IMR-90 (cell line): ENCODE data around the gene ECPAS. TPM values are rescaled to one million over a fixed set of nuclear protein-coding genes. Genes with fewer than 3 reads are reported as not detected.

Experiments
- ATAC-seq: fragments of 200-7000 bp; cut with Tn5 transposase; 2 replicates; pipeline ENCODE4 v1.9.1; 2020; ENCODE audit warnings: low read depth, mild to moderate bottlenecking, moderate library complexity
- BruUV-seq: library from RNA; stranded (reverse); fragments of 400-500 nt; replicated peaks from 2 replicates; lab custom pipeline; 2021; lab: Mats Ljungman, UMichigan
- CTCF ChIA-PET: fragments of 300-600 bp; formaldehyde crosslinking; extraction: SDS; loops from one replicate; lab custom pipeline; 2021; ENCODE audit warnings: antibody characterized with exemption; lab: Yijun Ruan, JAX
- POLR2A ChIA-PET: fragments of 300-600 bp; sonication (Branson Sonifier 250); formaldehyde crosslinking; loops from one replicate; lab custom pipeline; 2022; ENCODE audit warnings: antibody characterized with exemption; ENCODE audit not compliant: unreplicated experiment; lab: Charles Lee
- DNase-seq: peaks from one replicate; pipeline ENCODE4 v3.0.0; 2013
- H2AFZ ChIP-seq: replicated peaks from 2 replicates; pipeline ENCODE3; 2013; ENCODE audit warnings: low read length, mild to moderate bottlenecking; ENCODE audit not compliant: poor library complexity
- H2AK5ac ChIP-seq: 2 replicates; pipeline ENCODE4 v1.6.1; 2013; ENCODE audit warnings: low read depth, low read length, inconsistent platforms
- H2AK9ac ChIP-seq: replicated peaks from 2 replicates; pipeline ENCODE3; 2013; ENCODE audit warnings: mild to moderate bottlenecking, low read depth, low read length, moderate library complexity; ENCODE audit not compliant: poor library complexity
- H2BK120ac ChIP-seq: 2 replicates; pipeline ENCODE4 v1.6.1; 2013; ENCODE audit warnings: low read depth, low read length, inconsistent platforms
- H2BK15ac ChIP-seq: 3 replicates; pipeline ENCODE4 v1.6.1; 2013; ENCODE audit warnings: low read depth, low read length, inconsistent platforms
- H2BK20ac ChIP-seq: 2 replicates; pipeline ENCODE4 v1.6.1; 2013; ENCODE audit warnings: low read depth, mild to moderate bottlenecking, inconsistent platforms, low read length, moderate library complexity
- H2BK5ac ChIP-seq: 2 replicates; pipeline ENCODE4 v1.6.1; 2013; ENCODE audit warnings: mild to moderate bottlenecking, low read depth, low read length, inconsistent platforms; ENCODE audit not compliant: poor library complexity, severe bottlenecking
- H3K14ac ChIP-seq: replicated peaks from 2 replicates; pipeline ENCODE4 v1.6.1; 2013; ENCODE audit warnings: low read depth, low read length, inconsistent platforms
- H3K18ac ChIP-seq: 2 replicates; pipeline ENCODE4 v1.6.1; 2013; ENCODE audit warnings: low read depth, low read length, control low read depth
- H3K23ac ChIP-seq: 2 replicates; pipeline ENCODE4 v1.6.1; 2013; ENCODE audit warnings: low read depth, low read length, inconsistent platforms
- H3K27ac ChIP-seq: 2 replicates; pipeline ENCODE4 v1.5.1; 2013; ENCODE audit warnings: mild to moderate bottlenecking, control low read depth, low read length; ENCODE audit not compliant: insufficient read depth
- H3K27me3 ChIP-seq: 2 replicates; pipeline ENCODE4 v1.6.1; 2013; ENCODE audit warnings: low read length; ENCODE audit not compliant: control insufficient read depth, insufficient read depth
- H3K36me3 ChIP-seq: 2 replicates; pipeline ENCODE4 v1.6.1; 2013; ENCODE audit warnings: low read length, mixed read lengths; ENCODE audit not compliant: control insufficient read depth, insufficient read depth
- H3K4ac ChIP-seq: 2 replicates; pipeline ENCODE4 v1.6.1; 2013; ENCODE audit warnings: low read depth, low read length, inconsistent platforms
- H3K4me1 ChIP-seq: 2 replicates; pipeline ENCODE4 v1.6.1; 2013; ENCODE audit warnings: low read length, mixed read lengths; ENCODE audit not compliant: control insufficient read depth, insufficient read depth
- H3K4me2 ChIP-seq: 2 replicates; pipeline ENCODE4 v1.6.1; 2013; ENCODE audit warnings: low read depth, mild to moderate bottlenecking, control low read depth, low read length, moderate library complexity
- H3K4me3 ChIP-seq: 2 replicates; pipeline ENCODE4 v1.5.1; 2013; ENCODE audit warnings: low read depth, mild to moderate bottlenecking, control low read depth, low read length, moderate library complexity; ENCODE audit not compliant: insufficient read depth
- H3K56ac ChIP-seq: 2 replicates; pipeline ENCODE4 v1.6.1; 2013; ENCODE audit warnings: low read length, inconsistent platforms; ENCODE audit not compliant: insufficient read depth; ENCODE audit errors: extremely low read depth
- H3K79me1 ChIP-seq, 2 experiments: 2 replicates each; pipeline ENCODE4 v1.6.1; 2013; ENCODE audit warnings: low read length in 2 of 2, inconsistent platforms in 1 of 2, low read depth in 1 of 2
- H3K9ac ChIP-seq: 2 replicates; pipeline ENCODE4 v1.6.1; 2013; ENCODE audit warnings: low read depth, low read length, control low read depth
- H3K9me1 ChIP-seq: 2 replicates; pipeline ENCODE4 v1.6.1; 2013; ENCODE audit warnings: low read length, inconsistent platforms; ENCODE audit not compliant: insufficient read depth
- H3K9me3 ChIP-seq: 2 replicates; pipeline ENCODE4 v1.6.1; 2013; ENCODE audit warnings: low read length; ENCODE audit not compliant: control insufficient read depth, insufficient read depth
- H4K20me1 ChIP-seq: 2 replicates; pipeline ENCODE4 v1.6.1; 2013; ENCODE audit warnings: low read length, inconsistent platforms; ENCODE audit not compliant: insufficient read depth
- H4K5ac ChIP-seq: 2 replicates; pipeline ENCODE4 v1.6.1; 2013; ENCODE audit warnings: mild to moderate bottlenecking, low read depth, low read length, control low read depth
- H4K8ac ChIP-seq, 2 experiments: 2 replicates each; pipeline ENCODE4 v1.6.1; 2013; ENCODE audit warnings: low read depth in 2 of 2, low read length in 2 of 2, control low read depth in 1 of 2, inconsistent platforms in 1 of 2
- H4K91ac ChIP-seq: 2 replicates; pipeline ENCODE4 v1.6.1; 2013; ENCODE audit warnings: low read depth, low read length, inconsistent platforms; ENCODE audit not compliant: insufficient read depth
- MAZ ChIP-seq: IDR thresholded peaks from 2 replicates; pipeline ENCODE4 v1.6.1; 2012; ENCODE audit warnings: low read depth, mild to moderate bottlenecking, low read length, improper control_type of control experiment, moderate library complexity, borderline replicate concordance
- USF2 ChIP-seq: fragments of 150-350 bp; IDR thresholded peaks from 2 replicates; pipeline ENCODE4 v1.6.1; 2017; ENCODE audit warnings: mild to moderate bottlenecking, antibody characterized with exemption, low read length, low read depth
- WGBS, 2 experiments: methylation state at CpG; one replicate each; pipeline versions ENCODE4 v1.1.5 to v1.1.7; 2013; ENCODE audit warnings: missing lambda C conversion rate in 2 of 2; ENCODE audit not compliant: insufficient read length in 1 of 2; ENCODE audit errors: extremely low coverage in 2 of 2; 5-methylcytosine and 5-hydroxymethylcytosine counted together
- dilution Hi-C: fragments of 300-500 bp; cut with HindIII; formaldehyde crosslinking; loops from one replicate; pipeline ENCODE4 v1.14.3; 2018; ENCODE audit warnings: low sequenced_read_pairs; ENCODE audit not compliant: unreplicated experiment
- in situ Hi-C: fragments of 300-500 bp; cut with MboI; formaldehyde crosslinking; loops from 3 replicates; pipeline ENCODE4 v1.14.3; 2019; ENCODE audit warnings: low sequenced_read_pairs, inconsistent platforms, mixed read lengths
- intact Hi-C: fragments of 100-400 bp; cut with micrococcal nuclease; formaldehyde crosslinking; loops from 2 replicates; pipeline ENCODE4 v1.10.0; 2022
- polyA plus RNA-seq, 3 experiments: library from polyadenylated mRNA; depleted of rRNA; stranded (reverse); fragments of >200 nt; gene quantifications; 2 replicates each; pipeline ENCODE4 v1.2.3, GENCODE V29; 2012; ENCODE audit warnings: low replicate concordance in 1 of 3
- total RNA-seq: library from RNA; depleted of rRNA; stranded (reverse); fragments of >200 nt; gene quantifications from 2 replicates; pipeline ENCODE4 v1.2.3, GENCODE V29; 2012

ECPAS gene
- total and polyA plus RNA-seq, 2 of the 4 experiments (the other 2 are of a cell fraction) = 20.1 to 54.8 TPM

DNA sequence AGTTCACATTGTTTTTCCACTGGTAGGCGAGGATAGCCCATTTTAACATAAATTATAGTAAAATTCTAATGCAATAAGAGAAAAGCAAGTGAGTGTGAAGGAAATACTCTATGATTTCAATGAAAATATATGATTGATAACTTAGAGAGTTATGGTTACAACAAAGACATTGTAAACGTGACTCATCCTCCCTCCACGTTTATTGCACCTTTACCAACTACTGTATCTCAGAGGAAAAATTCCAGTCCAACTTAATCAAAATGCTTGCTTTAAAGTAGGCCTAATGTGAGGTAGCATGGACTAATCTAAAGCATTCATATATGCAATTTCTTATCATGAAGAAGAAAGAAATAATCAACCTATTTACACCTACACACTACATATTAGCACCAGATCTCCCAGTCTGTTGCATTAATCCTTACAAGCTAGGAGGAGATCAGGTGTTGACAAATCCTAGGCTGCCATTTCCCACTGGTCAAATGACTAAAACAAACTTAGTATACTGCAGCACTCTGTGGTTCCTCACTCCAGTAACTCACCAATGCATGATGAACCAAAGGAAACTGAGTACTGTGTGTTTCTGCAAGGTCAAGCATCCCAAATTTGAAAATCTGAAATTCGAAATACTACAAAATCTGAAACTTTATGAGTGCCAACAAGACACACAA lies 41.7 kb downstream of the ECPAS start:
- H3K18ac ChIP-seq = no peak overlapping the region
- no peak overlapping the region for H2AK9ac ChIP-seq
- ATAC-seq (no peak), DNase-seq (no peak)
- no peak overlapping the region for H3K4ac ChIP-seq
- H4K5ac ChIP-seq = no peak overlapping the region
- no peaks in the 10 kb centered on the region for H3K9me3 ChIP-seq
- H3K4me2 ChIP-seq = no peak overlapping the region
- no peak overlapping the region for H3K14ac ChIP-seq
- BruUV-seq = no TSS peak
- H2AFZ ChIP-seq = no peak overlapping the region
- no peaks in the 10 kb centered on the region for H3K27me3 ChIP-seq
- in situ Hi-C loops = no loop called here
- H2AK5ac ChIP-seq = no peak overlapping the region
- H3K4me1 ChIP-seq = no peaks in the 10 kb centered on the region
- no peak for TF ChIP-seq USF2
- no peak for TF ChIP-seq MAZ
- no peak overlapping the region for H2BK120ac ChIP-seq
- H2BK20ac ChIP-seq = no peak overlapping the region
- H3K27ac ChIP-seq = no peak overlapping the region
- no peak overlapping the region for H3K9ac ChIP-seq
- no CpG with 5 or more reads among the region's 4 CpGs for WGBS, 2 experiments
- POLR2A ChIA-PET = no interaction called here
- no peaks in the 10 kb centered on the region; the same call in 1 of the 2 replicates for H4K20me1 ChIP-seq
- H3K9me1 ChIP-seq = no peaks in the 10 kb centered on the region
- no peak overlapping the region for H3K56ac ChIP-seq
- no peak overlapping the region for H2BK5ac ChIP-seq
- peaks cover 12 to 16% of the 10 kb centered on the region in 2 experiments for H3K79me1 ChIP-seq
- H3K36me3 ChIP-seq = peaks cover 13% of the 10 kb centered on the region
- dilution Hi-C loops = no loop called here
- no peak overlapping the region for H3K23ac ChIP-seq
- no peak overlapping the region for H3K4me3 ChIP-seq
- no peak overlapping the region for H4K91ac ChIP-seq
- CTCF ChIA-PET = no interaction called here
- intact Hi-C loops = no loop called here
- no peak overlapping the region for H4K8ac ChIP-seq
- no peak overlapping the region for H2BK15ac ChIP-seq
